GM21717 (cell line): ENCODE data around the gene POU6F2.
"Not testable (repeated sequence)": the region's sequence is repeated elsewhere in the genome, so short reads cannot be mapped to it uniquely, and the experiment has no call there.

ENCODE experiments used
- ATAC-seq: cut with Tn5 transposase; IDR thresholded peaks from one replicate; pipeline ENCODE4 v1.9.1; 2021; ENCODE audit warnings: mild to moderate bottlenecking, moderate library complexity; ENCODE audit not compliant: unreplicated experiment

The POU6F2 gene

GRCh38 chr7:39339591-39339990 lies 361.9 kb downstream of the POU6F2 start:
- ATAC-seq, result no peak

DNA sequence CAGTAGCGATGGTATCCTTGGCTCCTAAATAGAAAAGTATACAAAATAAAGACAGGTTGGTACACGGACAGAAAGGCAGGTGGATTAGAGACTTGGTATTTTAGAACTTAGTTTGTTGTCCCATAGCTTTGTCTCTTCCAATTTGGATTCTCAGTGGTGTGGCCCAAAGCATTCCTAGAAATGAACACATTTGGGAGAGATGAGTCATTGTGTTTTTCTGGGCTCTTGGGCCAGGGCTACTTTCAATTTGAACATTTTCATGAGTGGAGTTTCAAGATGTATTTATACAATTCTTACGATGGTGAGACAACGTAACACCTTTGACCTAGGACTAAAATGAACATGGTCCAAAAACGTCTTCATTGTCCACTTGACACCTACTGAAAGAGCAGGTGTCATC lies 363.4 kb downstream of the POU6F2 start:
- ATAC-seq, result no peak

GRCh38 chr7:39342763-39343162 lies 365.1 kb downstream of the POU6F2 start:
- ATAC-seq, result no peak

GRCh38 chr7:39349452-39350123 lies 371.9 kb downstream of the POU6F2 start:
- ATAC-seq, result no peak

DNA sequence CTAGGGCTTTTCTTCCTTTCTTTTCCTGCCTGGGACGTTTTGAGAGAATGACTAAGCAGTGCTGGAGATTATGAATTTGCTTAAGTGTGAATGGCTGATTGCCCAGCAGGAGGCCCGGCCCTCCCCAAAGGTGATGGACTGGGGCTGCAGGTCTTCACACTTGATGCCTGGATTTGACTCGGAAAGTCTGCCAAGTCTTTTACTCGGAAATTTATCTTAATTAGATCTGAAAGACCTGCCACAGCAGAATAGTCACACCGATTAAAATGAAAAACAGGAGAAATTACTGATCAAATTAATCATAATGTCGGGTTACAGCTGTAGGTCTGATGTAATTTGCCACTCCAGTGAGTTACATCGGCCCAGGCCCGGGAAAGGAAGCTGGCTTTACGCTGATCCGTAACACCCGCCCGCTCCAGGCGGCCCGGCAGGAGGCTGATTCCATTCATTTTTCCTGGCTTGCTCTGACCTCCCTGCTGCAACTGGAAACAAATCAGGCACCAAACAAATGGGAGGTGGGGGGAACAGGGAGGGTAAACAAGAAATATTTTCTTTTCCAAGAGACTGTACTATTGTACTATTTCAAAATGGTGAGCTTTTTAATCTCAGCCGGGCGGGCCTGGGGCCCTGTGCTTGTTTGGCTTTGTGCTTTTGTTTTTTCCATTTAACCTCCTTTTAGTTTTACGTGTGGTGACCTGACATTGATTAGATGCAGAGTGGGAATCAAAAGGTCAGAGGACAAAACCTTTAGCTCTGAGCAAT lies 376.1 kb downstream of the POU6F2 start:
- ATAC-seq, result no peak

- no peak for ATAC-seq
These were observed 378.0 kb downstream of the POU6F2 start for GRCh38 chr7:39355664-39356063.

- ATAC-seq, result no peak
These were observed 378.6 kb downstream of the POU6F2 start for GRCh38 chr7:39356172-39356925.

DNA sequence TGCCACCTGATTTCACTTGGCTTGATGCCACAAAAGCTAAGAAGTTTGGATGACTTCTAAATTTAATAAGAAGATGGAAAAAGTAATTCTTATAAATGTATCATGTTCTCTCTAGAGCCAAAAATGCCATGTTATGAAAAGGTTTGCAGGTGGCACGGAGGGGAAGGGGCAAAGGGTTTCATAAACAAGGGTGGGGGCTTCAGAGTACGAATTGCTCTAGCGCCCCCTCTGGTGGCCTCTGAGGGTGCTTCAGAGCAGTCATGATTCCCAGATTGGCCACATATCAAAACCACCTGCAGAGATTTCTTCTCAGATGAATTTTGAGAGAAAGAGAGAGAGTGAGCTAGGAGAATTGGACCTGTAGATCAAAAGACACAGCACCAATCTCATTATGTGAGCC lies 379.9 kb downstream of the POU6F2 start:
- ATAC-seq, result no peak

DNA sequence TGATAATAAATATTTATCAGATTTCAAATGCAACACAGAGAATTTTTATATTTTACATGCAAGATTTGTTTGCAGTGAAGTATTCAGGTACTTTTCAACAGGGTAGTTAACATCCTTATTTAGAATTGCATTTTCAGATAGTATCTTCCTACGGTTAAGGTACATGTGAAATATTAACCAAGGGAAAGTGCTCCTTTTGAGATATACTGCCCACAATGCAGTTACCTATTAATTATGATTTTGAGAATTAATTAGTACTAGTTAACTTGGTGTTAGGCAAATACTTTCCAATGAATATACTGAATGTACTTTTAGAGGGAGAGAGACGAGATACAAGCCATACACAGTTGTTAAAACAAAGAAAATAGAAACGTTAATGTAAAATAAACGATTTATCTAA lies 382.3 kb downstream of the POU6F2 start:
- no peak for ATAC-seq

DNA sequence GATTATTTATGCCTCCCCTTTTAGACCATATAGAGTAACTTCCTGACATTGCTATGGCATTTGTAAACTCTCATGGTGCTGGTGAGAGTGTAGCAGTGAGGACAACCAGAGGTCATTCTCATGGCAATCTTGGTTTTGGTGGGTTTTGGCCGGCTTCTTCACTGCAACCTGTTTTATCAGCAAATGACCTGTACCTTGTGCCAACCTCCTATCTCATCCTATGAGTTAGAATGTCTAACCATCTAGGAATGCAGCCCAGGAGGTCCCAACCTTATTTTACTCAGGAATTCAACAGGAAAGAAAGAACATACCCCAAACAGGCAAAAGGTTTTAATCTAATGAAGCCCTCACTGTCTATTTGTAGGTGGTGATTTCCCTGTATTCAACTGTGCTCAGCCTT lies 383.1 kb downstream of the POU6F2 start:
- ATAC-seq, result no peak

GRCh38 chr7:39365751-39366295 lies 388.1 kb downstream of the POU6F2 start:
- ATAC-seq, result no peak

GRCh38 chr7:39367451-39367850 lies 389.7 kb downstream of the POU6F2 start:
- no peak for ATAC-seq

- ATAC-seq, result no peak
These were observed 390.2 kb downstream of the POU6F2 start for GRCh38 chr7:39367943-39368342.

- ATAC-seq, result no peak
These were observed 394.7 kb downstream of the POU6F2 start for GRCh38 chr7:39372383-39372782.

DNA sequence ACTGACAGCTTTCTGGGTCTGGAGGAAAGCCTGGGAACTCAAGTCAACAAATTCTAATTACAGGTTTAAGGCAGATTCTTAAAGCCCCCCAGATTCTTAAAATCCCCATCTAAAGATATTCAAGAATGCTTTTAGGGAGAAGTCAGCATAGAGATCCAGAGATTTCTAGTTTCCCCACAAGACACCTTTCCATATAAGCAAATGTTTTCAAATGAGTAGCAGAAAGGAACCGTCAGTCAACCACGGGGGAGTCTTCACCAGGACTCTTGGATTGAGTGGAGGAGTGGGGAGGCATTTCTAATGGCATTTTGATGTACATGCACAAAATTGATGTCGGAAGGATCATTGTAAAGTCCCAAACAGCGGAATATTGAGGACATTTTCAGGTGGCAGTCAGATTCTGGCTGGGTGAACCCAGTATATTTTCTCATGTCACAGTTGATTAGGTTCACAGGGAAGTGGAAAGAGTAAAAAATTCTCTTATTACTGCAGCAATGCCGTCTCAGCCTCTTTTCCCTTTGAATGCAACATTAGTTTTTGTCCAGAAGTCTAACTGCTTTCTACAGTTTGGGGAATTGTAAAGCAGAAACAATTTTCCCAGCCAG lies 396.8 kb downstream of the POU6F2 start:
- no peak for ATAC-seq

DNA sequence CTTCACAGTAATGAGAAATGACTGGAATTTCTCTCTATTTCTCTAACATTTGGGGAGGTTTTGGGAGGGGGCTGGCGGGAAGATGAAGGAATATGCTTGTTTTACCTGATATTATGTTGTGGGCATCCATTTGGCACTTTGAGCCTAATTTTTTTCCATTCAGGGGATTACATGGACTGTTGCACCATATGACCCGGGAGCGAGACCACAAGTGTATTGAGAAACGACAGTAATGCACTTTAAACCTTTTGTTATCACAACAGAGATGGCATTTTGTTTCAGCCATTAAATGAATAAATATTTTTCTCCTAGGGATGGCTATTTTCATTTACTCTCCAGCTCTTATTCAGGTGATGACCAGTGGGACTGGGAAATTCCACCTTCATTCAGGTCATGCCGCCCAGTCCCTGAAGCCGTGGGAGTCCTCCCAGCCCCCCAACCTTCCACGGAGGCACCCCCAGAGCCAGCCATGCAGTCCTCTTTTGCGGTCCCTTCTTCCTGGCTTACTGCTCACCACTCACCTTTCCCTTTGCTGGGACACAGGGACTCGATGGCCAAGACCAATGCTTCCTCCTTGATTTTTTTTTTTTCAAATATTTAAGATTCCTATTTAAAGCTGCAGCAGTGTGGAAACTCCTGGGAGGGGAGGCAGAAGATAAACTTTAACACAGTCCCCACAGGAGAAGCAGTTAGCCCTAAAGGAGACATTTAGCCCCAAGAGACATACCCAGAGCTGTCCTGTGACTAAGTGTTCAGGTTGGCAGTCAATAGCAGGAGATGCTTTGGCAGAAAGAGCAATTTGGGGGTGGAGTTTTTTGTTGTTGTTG lies 397.6 kb downstream of the POU6F2 start:
- ATAC-seq, result no peak

DNA sequence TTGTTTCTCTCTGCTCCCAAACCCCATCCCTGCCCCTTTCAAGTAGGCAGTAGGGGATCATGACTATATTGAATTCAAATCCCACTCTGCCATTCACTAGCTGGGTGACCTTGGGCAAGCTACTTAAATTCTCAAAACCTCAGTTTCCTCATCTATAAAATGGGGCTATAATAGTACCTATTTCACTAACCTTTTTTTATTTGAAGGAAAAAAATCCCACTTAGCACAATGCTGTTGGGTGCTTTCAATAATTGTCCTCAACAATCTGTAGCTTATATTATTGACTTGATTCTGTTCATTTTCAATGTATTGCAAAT lies 398.1 kb downstream of the POU6F2 start:
- ATAC-seq, result no peak

- not testable (repeated sequence) for ATAC-seq
These were observed 399.2 kb downstream of the POU6F2 start for GRCh38 chr7:39376881-39377280.

DNA sequence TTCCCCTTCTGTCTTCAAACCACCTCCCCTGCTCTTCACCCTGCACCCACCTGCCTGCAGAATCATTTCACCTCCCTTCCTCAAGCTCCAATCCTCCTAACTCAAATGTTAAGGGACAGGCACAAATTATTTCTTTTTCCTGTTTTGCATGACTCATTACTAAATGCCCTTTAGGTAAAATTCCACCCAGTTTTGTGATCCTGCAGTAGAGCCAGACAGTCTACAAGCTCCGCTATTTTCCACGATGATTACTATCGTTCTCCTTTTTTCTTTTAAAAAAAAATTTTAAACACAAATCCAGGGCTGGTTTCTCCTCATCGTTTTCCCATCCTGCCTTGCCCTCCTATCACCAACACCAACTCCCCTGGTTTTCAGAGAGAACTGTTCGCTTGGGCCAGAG lies 401.7 kb downstream of the POU6F2 start:
- no peak for ATAC-seq

DNA sequence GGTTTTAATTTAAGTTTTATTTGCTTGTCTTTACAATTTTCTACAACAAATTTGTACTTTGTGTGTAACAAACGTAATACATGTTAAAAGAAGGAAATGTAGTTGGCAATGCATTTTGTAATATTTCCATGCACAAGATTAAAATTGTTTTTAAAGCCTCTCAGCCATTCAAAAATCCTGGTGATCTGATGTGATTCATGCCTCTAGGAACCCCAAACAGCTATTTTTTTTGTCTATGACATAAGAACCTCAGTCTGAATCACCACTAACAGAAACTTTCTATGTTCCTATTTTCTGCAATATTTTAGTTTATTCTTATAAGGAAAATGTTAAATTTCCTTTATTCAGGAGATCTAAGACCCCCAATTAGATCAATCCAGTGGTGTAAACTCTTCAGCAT lies 405.4 kb downstream of the POU6F2 start:
- no peak for ATAC-seq
